DOHH2 (cell line): Measurements from ENCODE around the gene CREB1.

ENCODE experiments used
- H3F3A ChIP-seq: fragments of 200-600 bp; sonication (generic), shearing (Covaris generic); 2 replicates; pipeline ENCODE4 v1.6.0; 2016; ENCODE audit warnings: antibody characterized with exemption, mild to moderate bottlenecking; ENCODE audit not compliant: control insufficient read depth, insufficient read depth
- H3K27ac ChIP-seq: fragments of 200-600 bp; sonication (generic); 2 replicates; pipeline ENCODE4 v1.5.1; 2014; ENCODE audit warnings: low read depth, mild to moderate bottlenecking, low read length, moderate library complexity
- H3K27me3 ChIP-seq: fragments of 200-600 bp; sonication (generic); 2 replicates; pipeline ENCODE4 v1.6.1; 2014; ENCODE audit warnings: mild to moderate bottlenecking, low read length, mixed read lengths; ENCODE audit not compliant: control insufficient read depth
- H3K36me3 ChIP-seq: fragments of 200-600 bp; sonication (generic); 2 replicates; pipeline ENCODE4 v1.6.1; 2014; ENCODE audit warnings: mild to moderate bottlenecking, low read length, moderate library complexity, mixed read lengths; ENCODE audit not compliant: control insufficient read depth
- H3K4me1 ChIP-seq: fragments of 200-600 bp; sonication (generic); 2 replicates; pipeline ENCODE4 v1.6.1; 2014; ENCODE audit warnings: mild to moderate bottlenecking, low read length, mixed read lengths; ENCODE audit not compliant: control insufficient read depth
- H3K4me2 ChIP-seq: fragments of 200-600 bp; sonication (generic); 2 replicates; pipeline ENCODE4 v1.6.0; 2014; ENCODE audit warnings: mild to moderate bottlenecking, low read length, moderate library complexity
- H3K4me3 ChIP-seq: fragments of 200-600 bp; sonication (generic); 2 replicates; pipeline ENCODE4 v1.5.1; 2014; ENCODE audit warnings: mild to moderate bottlenecking, low read length, mixed read lengths
- H3K79me2 ChIP-seq: fragments of 200-600 bp; sonication (generic); 2 replicates; pipeline ENCODE4 v1.6.1; 2014; ENCODE audit warnings: mild to moderate bottlenecking, low read length, mixed read lengths; ENCODE audit not compliant: control insufficient read depth
- H3K9me2 ChIP-seq: fragments of 200-600 bp; sonication (generic); replicated peaks from 2 replicates; pipeline ENCODE4 v1.6.1; 2014; ENCODE audit warnings: mild to moderate bottlenecking, low read length, mixed read lengths; ENCODE audit not compliant: control insufficient read depth
- H3K9me3 ChIP-seq: fragments of 200-600 bp; sonication (generic); 2 replicates; pipeline ENCODE4 v1.6.1; 2014; ENCODE audit warnings: antibody characterized with exemption, low read length, mixed read lengths; ENCODE audit not compliant: control insufficient read depth, insufficient read depth
- H4K20me1 ChIP-seq: fragments of 200-600 bp; sonication (generic); 2 replicates; pipeline ENCODE4 v1.6.0; 2014; ENCODE audit warnings: low read depth, mild to moderate bottlenecking, antibody characterized with exemption, low read length, moderate library complexity; ENCODE audit not compliant: control insufficient read depth, insufficient read depth
- EZH2phosphoT487 ChIP-seq: fragments of 200-600 bp; sonication (generic); IDR thresholded peaks from 2 replicates; pipeline ENCODE4 v1.6.1; 2017; ENCODE audit warnings: borderline replicate concordance, mild to moderate bottlenecking, antibody characterized with exemption, low read length, moderate library complexity, mixed read lengths
- TF ChIP-seq, protein P1 (sequence below): fragments of 200-600 bp; sonication (generic); IDR thresholded peaks from one replicate; pipeline ENCODE4 v1.5.1; 2014; ENCODE audit warnings: antibody characterized with exemption, mild to moderate bottlenecking, low read depth, low read length; ENCODE audit not compliant: poor library complexity, severe bottlenecking

Gene CREB1

GRCh38 chr2:207619764-207620203 lies 90.0 kb downstream of the CREB1 start:
- Histone ChIP-seq H3K36me3 (peaks cover 86% of the 10 kb centered on the region), H3K9me2 (no peaks in the 10 kb centered on the region), H3F3A (peaks cover 13% of the 10 kb centered on the region; the same call in 1 of the 2 replicates), H3K27ac (peak overlapping the region; percentile 55), H3K4me1 (peaks cover 46% of the 10 kb centered on the region), H3K4me3 (peak overlapping the region; percentile 50), H3K4me2 (peak overlapping the region; percentile 56), H4K20me1 (no peaks in the 10 kb centered on the region), H3K9me3 (no peaks in the 10 kb centered on the region), H3K27me3 (no peaks in the 10 kb centered on the region), H3K79me2 (peaks cover 67% of the 10 kb centered on the region)
- TF ChIP-seq EZH2phosphoT487 = no peak
- TF ChIP-seq, protein P1, sequence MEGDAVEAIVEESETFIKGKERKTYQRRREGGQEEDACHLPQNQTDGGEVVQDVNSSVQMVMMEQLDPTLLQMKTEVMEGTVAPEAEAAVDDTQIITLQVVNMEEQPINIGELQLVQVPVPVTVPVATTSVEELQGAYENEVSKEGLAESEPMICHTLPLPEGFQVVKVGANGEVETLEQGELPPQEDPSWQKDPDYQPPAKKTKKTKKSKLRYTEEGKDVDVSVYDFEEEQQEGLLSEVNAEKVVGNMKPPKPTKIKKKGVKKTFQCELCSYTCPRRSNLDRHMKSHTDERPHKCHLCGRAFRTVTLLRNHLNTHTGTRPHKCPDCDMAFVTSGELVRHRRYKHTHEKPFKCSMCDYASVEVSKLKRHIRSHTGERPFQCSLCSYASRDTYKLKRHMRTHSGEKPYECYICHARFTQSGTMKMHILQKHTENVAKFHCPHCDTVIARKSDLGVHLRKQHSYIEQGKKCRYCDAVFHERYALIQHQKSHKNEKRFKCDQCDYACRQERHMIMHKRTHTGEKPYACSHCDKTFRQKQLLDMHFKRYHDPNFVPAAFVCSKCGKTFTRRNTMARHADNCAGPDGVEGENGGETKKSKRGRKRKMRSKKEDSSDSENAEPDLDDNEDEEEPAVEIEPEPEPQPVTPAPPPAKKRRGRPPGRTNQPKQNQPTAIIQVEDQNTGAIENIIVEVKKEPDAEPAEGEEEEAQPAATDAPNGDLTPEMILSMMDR = no peak

GRCh38 chr2:207621501-207622039 lies 91.8 kb downstream of the CREB1 start:
- H3K36me3 ChIP-seq = peaks cover 74% of the 10 kb centered on the region
- no peaks in the 10 kb centered on the region for H4K20me1 ChIP-seq
- no peak for TF ChIP-seq EZH2phosphoT487
- TF ChIP-seq, protein P1 = no peak
- H3K4me2 ChIP-seq = peak overlapping the region; percentile 96
- peaks cover 64% of the 10 kb centered on the region for H3K79me2 ChIP-seq
- H3K9me3 ChIP-seq = no peaks in the 10 kb centered on the region
- peaks cover 53% of the 10 kb centered on the region for H3K4me1 ChIP-seq
- H3K27ac ChIP-seq = peak overlapping the region; percentile 18
- no peaks in the 10 kb centered on the region for H3K27me3 ChIP-seq
- H3K4me3 ChIP-seq = peak overlapping the region; percentile 41
- H3K9me2 ChIP-seq = no peaks in the 10 kb centered on the region
- peaks cover 18% of the 10 kb centered on the region for H3F3A ChIP-seq

DNA sequence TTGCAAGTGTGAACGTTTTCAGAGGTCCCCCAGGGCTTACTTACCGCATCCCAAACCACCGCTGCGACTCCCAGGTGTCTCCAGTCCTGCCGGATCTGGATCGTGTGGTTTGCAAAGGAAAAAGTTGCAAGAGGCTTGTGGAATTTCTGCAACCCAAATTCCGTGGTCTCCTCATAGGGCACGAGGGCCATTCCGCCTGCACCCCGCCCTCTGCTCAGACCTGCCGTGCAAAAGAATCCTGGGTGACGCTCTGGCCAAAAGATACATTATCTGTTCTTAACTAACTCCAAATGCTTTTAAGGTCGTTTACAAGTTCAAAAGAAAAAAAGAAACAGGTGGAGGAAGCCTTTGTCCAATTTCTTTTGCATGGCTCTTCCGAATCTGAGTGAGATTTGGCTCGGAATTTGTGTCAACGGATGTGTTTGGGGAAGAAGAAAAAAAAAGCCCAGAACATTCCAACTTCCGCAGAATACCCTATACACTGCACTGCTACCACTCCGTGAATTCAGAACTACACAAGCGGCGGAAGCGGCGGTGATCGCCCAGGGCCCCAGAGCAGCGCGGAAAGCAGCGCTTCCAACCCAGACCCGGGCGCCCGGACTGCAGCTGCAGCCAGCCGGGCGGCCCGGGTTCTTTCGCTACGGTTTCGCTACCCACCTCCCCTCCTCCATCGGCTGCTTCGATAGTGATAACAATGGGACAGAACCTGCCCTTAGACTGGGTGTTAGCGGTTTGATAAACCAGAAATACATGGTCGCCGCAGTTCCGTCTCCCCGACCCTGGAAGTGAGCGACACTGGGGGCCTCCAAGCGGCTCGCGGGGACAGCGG lies 94.6 kb downstream of the CREB1 start:
- Histone ChIP-seq H4K20me1 (no peaks in the 10 kb centered on the region), H3K79me2 (peaks cover 43% of the 10 kb centered on the region), H3K9me2 (no peaks in the 10 kb centered on the region), H3K9me3 (no peaks in the 10 kb centered on the region), H3F3A (peaks cover 25% of the 10 kb centered on the region), H3K27ac (peak overlapping the region; percentile 98), H3K27me3 (no peaks in the 10 kb centered on the region), H3K4me2 (peak overlapping the region; percentile 96), H3K36me3 (peaks cover 49% of the 10 kb centered on the region), H3K4me1 (peaks cover 65% of the 10 kb centered on the region), H3K4me3 (peak overlapping the region; percentile 95)
- no peak for TF ChIP-seq EZH2phosphoT487
- TF ChIP-seq, protein P1 = no peak
